ENCODE data around the gene KRT33B. TPM values are rescaled to one million over a fixed set of nuclear protein-coding genes. Genes with fewer than 3 reads are reported as not detected.

KRT33B gene
- total RNA-seq, 2 donors from 2014 or later: not detected

DNA sequence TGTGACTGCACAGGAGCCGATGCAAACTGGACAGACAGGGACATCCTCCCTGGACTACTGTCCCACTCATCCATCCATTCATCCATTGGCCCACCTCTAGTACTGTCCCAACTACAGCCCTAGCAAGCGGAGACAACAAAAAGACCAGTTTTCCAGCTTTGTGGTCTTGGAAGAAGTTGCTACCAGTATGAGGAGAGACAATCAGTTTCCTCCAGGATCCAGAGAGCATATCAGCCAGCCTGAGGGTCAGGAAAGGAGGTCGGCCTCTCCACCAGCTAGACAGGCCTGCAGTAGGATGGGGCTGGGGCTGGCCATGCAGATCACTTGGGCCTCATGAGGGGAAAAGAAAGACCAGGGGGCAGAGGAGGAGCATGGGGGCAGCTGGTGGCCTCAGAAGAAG is 35.8 kb downstream of the KRT33B start:
- Histone ChIP-seq H3K27me3 (no peaks in the 10 kb centered on the region), H3K4me3 (no peak overlapping the region), H3K4me1 (no peaks in the 10 kb centered on the region), H3K27ac (no peak overlapping the region), H3K9me3 (no peaks in the 10 kb centered on the region), H3K36me3 (replicated peaks in 1 of 2; ENCODE audit: insufficient read depth in 1 of 2, low read depth in 2 of 2) (no peaks in the 10 kb centered on the region)
- 89 to 93% methylated on average over 3 of the region's 3 CpGs for WGBS, 2 donors
- intact Hi-C loops (cut with DNase I): no loop called here
- TF ChIP-seq, protein P1, sequence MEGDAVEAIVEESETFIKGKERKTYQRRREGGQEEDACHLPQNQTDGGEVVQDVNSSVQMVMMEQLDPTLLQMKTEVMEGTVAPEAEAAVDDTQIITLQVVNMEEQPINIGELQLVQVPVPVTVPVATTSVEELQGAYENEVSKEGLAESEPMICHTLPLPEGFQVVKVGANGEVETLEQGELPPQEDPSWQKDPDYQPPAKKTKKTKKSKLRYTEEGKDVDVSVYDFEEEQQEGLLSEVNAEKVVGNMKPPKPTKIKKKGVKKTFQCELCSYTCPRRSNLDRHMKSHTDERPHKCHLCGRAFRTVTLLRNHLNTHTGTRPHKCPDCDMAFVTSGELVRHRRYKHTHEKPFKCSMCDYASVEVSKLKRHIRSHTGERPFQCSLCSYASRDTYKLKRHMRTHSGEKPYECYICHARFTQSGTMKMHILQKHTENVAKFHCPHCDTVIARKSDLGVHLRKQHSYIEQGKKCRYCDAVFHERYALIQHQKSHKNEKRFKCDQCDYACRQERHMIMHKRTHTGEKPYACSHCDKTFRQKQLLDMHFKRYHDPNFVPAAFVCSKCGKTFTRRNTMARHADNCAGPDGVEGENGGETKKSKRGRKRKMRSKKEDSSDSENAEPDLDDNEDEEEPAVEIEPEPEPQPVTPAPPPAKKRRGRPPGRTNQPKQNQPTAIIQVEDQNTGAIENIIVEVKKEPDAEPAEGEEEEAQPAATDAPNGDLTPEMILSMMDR (IDR thresholded peaks at IDR 0.05): no peak
- TF ChIP-seq POLR2A (IDR thresholded peaks at IDR 0.05): no peak
- ATAC-seq (no peak), DNase-seq (no peak)

DNA sequence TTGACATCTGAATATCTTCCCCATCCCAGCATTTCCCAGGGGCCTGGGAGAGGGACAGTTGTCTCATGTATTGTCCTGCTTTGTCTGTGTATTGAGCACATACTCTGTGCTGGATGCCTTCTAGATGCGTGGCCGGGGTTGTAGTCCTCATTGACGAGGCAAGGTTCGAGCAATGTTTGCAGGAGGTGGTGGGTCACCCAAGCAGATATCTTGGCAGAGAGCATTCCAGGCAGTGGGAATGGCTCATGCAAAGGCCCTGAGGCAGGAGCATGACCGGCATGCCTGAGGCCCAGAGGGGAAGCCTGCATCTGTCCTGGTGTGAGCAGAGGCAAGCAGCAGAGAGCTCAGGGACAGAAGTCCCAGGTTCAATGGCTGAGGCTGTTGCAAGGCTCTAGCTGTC is 36.5 kb downstream of the KRT33B start:
- Histone ChIP-seq H3K4me3 (no peak overlapping the region), H3K9me3 (no peaks in the 10 kb centered on the region), H3K27me3 (no peaks in the 10 kb centered on the region), H3K27ac (no peak overlapping the region), H3K4me1 (no peaks in the 10 kb centered on the region), H3K36me3 (replicated peaks in 1 of 2; ENCODE audit: insufficient read depth in 1 of 2, low read depth in 2 of 2) (no peaks in the 10 kb centered on the region)
- DNase-seq (no peak), ATAC-seq (no peak)
- 88% methylated on average over 4 of the region's 5 CpGs; no CpG with 5 or more reads in 1 of the 2 donors for WGBS, 2 donors
- TF ChIP-seq, protein P1 (IDR thresholded peaks at IDR 0.05): no peak
- TF ChIP-seq POLR2A (IDR thresholded peaks at IDR 0.05): no peak
- intact Hi-C loops (cut with DNase I): no loop called here

DNA sequence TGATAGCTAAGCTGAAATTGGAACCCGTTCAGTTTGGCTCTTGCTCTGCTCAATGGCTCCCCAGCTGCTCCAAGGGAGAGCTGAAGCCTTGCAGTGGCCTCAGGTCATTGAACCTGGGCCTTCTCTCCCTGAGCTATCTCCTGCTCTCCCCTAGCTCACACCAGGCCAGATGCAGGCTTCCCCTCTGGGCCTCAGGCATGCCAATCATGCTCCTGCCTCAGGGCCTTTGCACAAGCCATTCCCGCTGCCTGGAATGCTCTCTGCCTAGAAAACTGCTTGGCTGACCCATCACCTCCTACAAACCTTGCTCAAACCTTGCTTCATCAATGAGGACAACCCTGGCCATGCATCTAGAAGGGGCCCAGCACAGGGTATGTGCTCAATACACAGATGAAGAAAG is 37.4 kb downstream of the KRT33B start:
- no peak overlapping the region for H3K4me3 ChIP-seq
- intact Hi-C loops (cut with DNase I): no loop called here
- no peaks in the 10 kb centered on the region for H3K9me3 ChIP-seq
- ATAC-seq (no peak), DNase-seq (no peak)
- no peaks in the 10 kb centered on the region for H3K4me1 ChIP-seq
- TF ChIP-seq, protein P1 (IDR thresholded peaks at IDR 0.05): no peak
- no peak overlapping the region for H3K27ac ChIP-seq
- no peaks in the 10 kb centered on the region for H3K36me3 ChIP-seq (replicated peaks in 1 of 2; ENCODE audit: insufficient read depth in 1 of 2, low read depth in 2 of 2)
- WGBS, 2 donors: 60 to 80% methylated on average over 1 to 2 of the region's 2 CpGs
- no peaks in the 10 kb centered on the region for H3K27me3 ChIP-seq

DNA sequence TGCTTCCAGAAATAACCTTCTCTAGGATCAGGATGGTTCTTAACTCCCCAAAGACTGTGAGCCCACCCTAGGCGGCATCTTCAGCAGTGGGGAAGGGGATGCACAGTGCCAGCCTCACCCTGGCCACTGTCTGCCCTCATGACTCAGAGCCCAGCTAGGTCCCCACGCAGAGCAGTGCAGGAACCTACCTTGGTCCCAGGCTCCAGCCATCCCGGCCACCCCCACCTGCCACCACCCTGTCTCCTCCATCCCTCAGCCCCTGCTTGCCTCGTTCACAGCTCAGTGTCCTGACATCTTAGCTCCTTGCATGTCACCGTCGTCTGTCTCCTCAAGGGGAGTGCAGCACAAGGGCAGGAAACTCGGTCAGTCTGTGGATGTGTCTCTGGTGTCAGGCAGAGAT is 38.0 kb downstream of the KRT33B start:
- H3K27me3 ChIP-seq: no peaks in the 10 kb centered on the region
- ATAC-seq (no peak), DNase-seq (no peak)
- 39 to 52% methylated on average over 7 of the region's 7 CpGs for WGBS, 2 donors
- H3K9me3 ChIP-seq: no peaks in the 10 kb centered on the region
- TF ChIP-seq, protein P1 (IDR thresholded peaks at IDR 0.05): no peak
- TF ChIP-seq POLR2A (IDR thresholded peaks at IDR 0.05): no peak
- H3K36me3 ChIP-seq (replicated peaks in 1 of 2; ENCODE audit: insufficient read depth in 1 of 2, low read depth in 2 of 2): no peaks in the 10 kb centered on the region
- intact Hi-C loops (cut with DNase I): no loop called here
- H3K4me1 ChIP-seq: no peaks in the 10 kb centered on the region
- H3K4me3 ChIP-seq: no peak overlapping the region
- H3K27ac ChIP-seq: no peak overlapping the region

DNA sequence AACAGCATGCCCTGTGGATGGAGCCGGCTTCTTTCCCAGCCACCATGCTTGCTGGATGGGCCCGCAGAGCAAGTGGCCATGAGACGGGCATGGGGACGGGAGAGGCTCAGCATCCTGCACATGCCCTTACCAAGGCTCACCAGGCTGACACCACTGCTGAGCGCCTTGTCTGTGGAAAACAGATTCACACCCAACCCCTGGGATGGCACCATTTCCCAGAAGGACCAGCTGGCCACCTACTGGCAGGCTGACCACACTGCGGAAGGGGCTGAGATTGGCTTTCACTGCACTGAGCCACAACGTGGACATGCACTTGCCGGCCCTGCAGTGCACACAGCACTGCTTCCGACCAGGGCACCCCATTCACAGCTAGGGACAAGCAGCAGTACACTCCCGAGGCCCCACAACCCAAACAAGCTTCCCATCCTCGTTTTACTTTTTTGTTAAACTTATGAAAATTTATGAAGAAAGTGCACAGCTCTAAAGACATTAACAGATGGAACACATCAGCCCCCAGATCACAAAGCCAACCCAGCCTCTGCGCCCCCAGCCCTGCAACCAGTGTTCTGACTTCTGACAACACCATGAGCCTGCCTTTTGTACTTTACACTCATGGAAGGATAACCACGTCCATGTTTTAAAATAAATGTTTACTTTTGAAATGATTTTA is 40.2 kb downstream of the KRT33B start:
- Histone ChIP-seq H3K4me1 (no peaks in the 10 kb centered on the region), H3K9me3 (no peaks in the 10 kb centered on the region), H3K27ac (no peak overlapping the region), H3K36me3 (replicated peaks in 1 of 2; ENCODE audit: insufficient read depth in 1 of 2, low read depth in 2 of 2) (no peaks in the 10 kb centered on the region), H3K27me3 (no peaks in the 10 kb centered on the region), H3K4me3 (no peak overlapping the region)
- intact Hi-C loops (cut with DNase I): no loop called here
- ATAC-seq: no peak
- DNase-seq: peak; percentile 23 to 41 (median 29)
- TF ChIP-seq, protein P1 (IDR thresholded peaks at IDR 0.05): peak in 6 of 7 experiments; percentile 34 to 48 (median 44)
- no peak for TF ChIP-seq POLR2A (IDR thresholded peaks at IDR 0.05)
- WGBS, 2 donors: 28 to 44% methylated on average over 8 to 13 of the region's 13 CpGs

All from body of pancreas (tissue), 4 donors.